Psoas muscle (tissue), 8 donors: ENCODE data around the gene CPEB2. TPM values are rescaled to one million over a fixed set of nuclear protein-coding genes. Genes with fewer than 3 reads are reported as not detected.

ENCODE experiments used
- ATAC-seq, 4 donors: fragments of 200-7000 bp; cut with Tn5 transposase; one replicate each; pipeline ENCODE4 v1.9.1; 2020; ENCODE audit warnings: moderate library complexity in 3 of 4, mild to moderate bottlenecking in 2 of 4
- DNase-seq, 2 donors: peaks; one replicate each; pipeline ENCODE4 v3.0.0-alpha.2; 2020
- H3K27ac ChIP-seq: fragments of 200-600 bp; one replicate; pipeline ENCODE4 v1.8.0; 2022
- H3K27me3 ChIP-seq, 3 donors: fragments of 200-600 bp in 1 of 3; one replicate each; pipeline versions ENCODE4 v1.6.1 to v1.8.0; 2013 to 2022; ENCODE audit warnings: low read length in 2 of 3, mild to moderate bottlenecking in 2 of 3, moderate library complexity in 1 of 3; ENCODE audit not compliant: insufficient read depth in 3 of 3
- H3K36me3 ChIP-seq, 2 donors: fragments of 200-600 bp in 1 of 2; one replicate each; pipeline versions ENCODE4 v1.6.1 to v1.8.0; 2013 to 2022; ENCODE audit warnings: low read depth in 1 of 2, mild to moderate bottlenecking in 1 of 2, moderate library complexity in 1 of 2; ENCODE audit not compliant: insufficient read depth in 1 of 2
- H3K4me1 ChIP-seq: fragments of 200-600 bp; one replicate; pipeline ENCODE4 v1.8.0; 2022
- H3K4me3 ChIP-seq: fragments of 200-600 bp; one replicate; pipeline ENCODE4 v1.8.0; 2022; ENCODE audit warnings: mild to moderate bottlenecking
- H3K9me3 ChIP-seq: fragments of 200-600 bp; one replicate; pipeline ENCODE4 v1.8.0; 2022
- CTCF ChIP-seq: fragments of 200-600 bp; IDR thresholded peaks from one replicate; pipeline ENCODE4 v1.8.0; 2022; ENCODE audit warnings: antibody characterized with exemption
- WGBS, 3 donors: extraction: QIAGEN DNeasy Blood & Tissue Kit; methylation state at CpG; one replicate each; pipeline versions ENCODE4 v1.1.6 to v1.1.7; 2013; 5-methylcytosine and 5-hydroxymethylcytosine counted together
- intact Hi-C, 2 donors: fragments of 100-400 bp; cut with DNase I; formaldehyde crosslinking; loops; one replicate each; pipeline versions ENCODE4 v1.11.0 to v1.14.2; 2022
- polyA plus RNA-seq, 3 donors: library from polyadenylated mRNA; stranded (reverse); fragments of 200-250 nt; gene quantifications; one replicate each; pipeline ENCODE4 v1.2.3, GENCODE V29; 2013
- total RNA-seq, 4 donors: library from RNA; stranded (reverse); fragmentation: NEBNext Ultra II Directional in 2 of 4; extraction: Animal tissue kit (Norgen Biotek cat#: 25700) in 2 of 4; gene quantifications; one replicate each; pipeline versions ENCODE4 v1.2.1 to v1.2.4, GENCODE V29; 2021 to 2023
- donor health status: healthy with polysubstance abuse.
- donor health status: DM: no; HTN: no; CAD: no; lungs with moderate emphysema.
- donor health status: Bipolar disorder and iron deficiency.
- donor health status: healthy.
- donor health status: DM: yes; HTN: yes; CAD: no.
- donor health status: DM: no; HTN: no; CAD: no.
- donor health status: DM: no; HTN: no; CAD: no.
- donor health status: DM: yes; HTN: yes; CAD: no.

CPEB2 gene
- total and polyA plus RNA-seq, 7 donors: 2.5 to 14.0 (median 6.0) TPM

- Histone ChIP-seq H3K27me3 (no peaks in the 10 kb centered on the region), H3K27ac (no peak overlapping the region), H3K9me3 (no peaks in the 10 kb centered on the region), H3K36me3 (no peaks in the 10 kb centered on the region), H3K4me3 (no peak overlapping the region), H3K4me1 (no peaks in the 10 kb centered on the region)
- no peak for ATAC-seq
- intact Hi-C loops: no loop called here
- no peak for TF ChIP-seq CTCF
- DNase-seq: no peak
- 53 to 61% (median 54%) methylated on average over 3 of the region's 3 CpGs for WGBS, 3 donors
Observed at GRCh38 chr4:14967982-14968381, 34.3 kb upstream of the CPEB2 start.

DNA sequence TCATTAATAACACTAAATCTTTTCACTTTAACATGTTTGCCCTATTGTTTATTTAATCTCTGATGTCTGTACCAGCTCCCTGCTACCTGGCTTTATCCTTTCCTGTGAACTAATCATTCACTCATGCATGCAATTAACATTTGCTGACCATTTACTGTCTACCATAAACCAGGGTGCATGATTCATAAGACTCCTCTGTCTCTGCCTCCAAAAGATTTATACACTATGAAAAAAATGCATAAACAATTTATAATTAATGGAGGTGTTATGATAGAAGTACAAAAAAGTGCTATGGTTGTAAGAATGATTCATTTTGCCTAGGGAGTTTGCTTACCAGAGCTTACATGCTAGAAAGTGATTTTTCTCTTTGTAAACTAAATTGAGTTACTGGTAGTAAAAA, 24.5 kb upstream of the CPEB2 start:
- H3K9me3 ChIP-seq: peaks cover 5% of the 10 kb centered on the region

DNA sequence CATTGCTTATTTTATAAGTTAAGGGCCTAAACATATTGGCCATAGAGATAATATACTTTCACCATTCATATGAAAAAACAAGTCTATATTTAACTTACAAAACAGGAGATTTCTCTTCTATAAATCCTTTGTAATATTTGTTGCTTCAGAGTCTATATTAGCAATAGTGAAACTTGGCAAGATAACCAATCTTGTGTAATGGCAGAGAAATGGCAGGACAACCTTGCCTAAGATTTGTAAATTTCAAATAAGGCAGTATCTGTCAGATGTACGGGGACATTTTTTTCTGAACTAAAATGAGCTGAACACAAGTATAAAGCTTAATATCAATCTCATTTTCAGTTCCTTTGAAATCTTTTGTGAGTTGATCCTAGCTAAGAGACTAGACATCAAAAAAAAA, 17.8 kb upstream of the CPEB2 start:
- WGBS, 3 donors: 73 to 80% (median 78%) methylated on average over 1 of the region's 1 CpG
- H3K4me3 ChIP-seq: no peak overlapping the region
- no peaks in the 10 kb centered on the region for H3K4me1 ChIP-seq

More for the DNA sequence above, 24.5 kb upstream of the CPEB2 start:
- TF ChIP-seq CTCF: no peak
- Histone ChIP-seq H3K4me3 (no peak overlapping the region), H3K4me1 (no peaks in the 10 kb centered on the region), H3K36me3 (no peaks in the 10 kb centered on the region), H3K27ac (no peak overlapping the region), H3K27me3 (no peaks in the 10 kb centered on the region)
- DNase-seq (no peak), ATAC-seq (no peak)
- intact Hi-C loops: no loop called here

GRCh38 chr4:14985161-14985560, 17.1 kb upstream of the CPEB2 start:
- WGBS, 3 donors: 78 to 91% (median 80%) methylated on average over 1 of the region's 1 CpG
- Histone ChIP-seq H3K9me3 (no peaks in the 10 kb centered on the region), H3K36me3 (no peaks in the 10 kb centered on the region), H3K4me1 (no peaks in the 10 kb centered on the region), H3K4me3 (no peak overlapping the region), H3K27me3 (no peaks in the 10 kb centered on the region), H3K27ac (no peak overlapping the region)
- ATAC-seq: no peak
- no peak for TF ChIP-seq CTCF
- DNase-seq: no peak
- intact Hi-C loops: no loop called here

More for the DNA sequence above, 17.8 kb upstream of the CPEB2 start:
- intact Hi-C loops: no loop called here
- H3K9me3 ChIP-seq: no peaks in the 10 kb centered on the region
- no peak overlapping the region for H3K27ac ChIP-seq
- DNase-seq (no peak), ATAC-seq (no peak)
- TF ChIP-seq CTCF: no peak
- H3K27me3 ChIP-seq: no peaks in the 10 kb centered on the region
- H3K36me3 ChIP-seq: no peaks in the 10 kb centered on the region

DNA sequence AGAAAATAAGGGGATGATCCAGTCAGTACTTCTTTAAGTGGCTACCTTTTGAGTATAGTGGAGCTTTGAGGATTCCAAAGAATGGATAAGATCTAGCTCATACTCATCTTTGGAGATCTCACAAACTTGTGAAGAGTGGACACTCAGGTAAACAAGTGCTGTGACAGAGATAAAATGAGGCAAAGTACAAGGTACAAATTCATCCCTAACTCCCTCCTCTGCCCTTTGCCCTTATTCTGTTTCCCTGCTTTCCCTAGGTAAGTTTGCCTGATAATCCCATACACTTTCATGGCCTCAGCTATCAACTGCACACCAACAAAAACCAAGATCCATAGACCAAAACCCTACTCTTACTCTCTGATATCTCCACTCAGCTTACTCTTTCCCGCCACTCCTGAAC, 16.4 kb upstream of the CPEB2 start:
- no peak for TF ChIP-seq CTCF
- Histone ChIP-seq H3K27ac (no peak overlapping the region), H3K4me1 (no peaks in the 10 kb centered on the region), H3K27me3 (no peaks in the 10 kb centered on the region), H3K4me3 (no peak overlapping the region), H3K36me3 (no peaks in the 10 kb centered on the region), H3K9me3 (no peaks in the 10 kb centered on the region)
- DNase-seq: no peak
- no peak for ATAC-seq
- intact Hi-C loops: no loop called here
- WGBS, 3 donors: 94 to 100% (median 94%) methylated on average over 1 of the region's 1 CpG
